Measurements from ENCODE around the gene LAX1.

The LAX1 gene

DNA sequence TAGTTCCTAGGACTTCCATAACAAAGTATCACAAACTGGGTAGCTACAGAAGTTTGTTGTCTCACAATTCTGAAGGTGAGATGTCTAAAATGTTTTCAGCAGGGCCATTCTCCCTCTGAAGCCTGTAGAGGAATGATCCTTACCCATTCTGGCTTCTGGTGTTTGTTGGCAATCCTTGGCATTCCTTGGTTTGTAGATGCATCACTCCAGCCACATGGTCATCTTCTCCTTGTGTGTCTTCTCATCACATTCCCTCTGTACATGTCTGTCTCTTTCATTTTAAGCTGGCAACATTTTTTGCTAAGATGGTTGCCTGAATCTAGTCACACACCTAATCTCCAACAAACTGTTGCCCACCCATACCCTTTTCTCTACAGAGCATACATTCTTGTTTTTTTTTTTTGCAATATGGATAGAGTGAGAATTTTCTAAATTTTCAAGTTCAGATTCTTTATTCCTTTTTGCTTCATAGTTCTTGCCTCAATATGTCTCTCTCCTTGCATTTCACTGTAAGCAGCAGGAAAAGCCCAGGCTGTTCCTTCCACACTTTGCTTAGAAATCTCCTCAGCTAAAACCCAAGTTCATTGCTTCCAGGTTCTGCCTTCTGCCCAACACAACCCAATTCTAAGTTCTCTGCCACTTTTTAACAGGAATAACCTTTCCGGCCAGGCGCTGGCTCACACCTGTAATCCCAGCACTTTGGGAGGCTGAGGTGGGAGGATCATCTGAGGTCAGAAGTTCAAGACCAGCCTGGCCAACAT, 48.8 kb downstream of the LAX1 start:
- DNase-seq (ENCODE audit: low read depth in 3 of 3): no peak

GRCh38 chr1:203818399-203818798, 53.4 kb downstream of the LAX1 start:
- no peak for DNase-seq (ENCODE audit: low read depth in 3 of 3)

- DNase-seq (ENCODE audit: low read depth in 3 of 3): no peak
These were observed 58.3 kb downstream of the LAX1 start for GRCh38 chr1:203823306-203823705.

Measured in stimulated activated CD4-positive, alpha-beta T cell treated with anti-CD3 and anti-CD28 coated beads, TNF-alpha, amount 100 ng/mL, for 24 hours (primary cell).